HG03460 (cell line): Measurements from ENCODE around the gene TP53I11.

Experiments
- ATAC-seq: cut with Tn5 transposase; IDR thresholded peaks from one replicate; pipeline ENCODE4 v1.9.1; 2021; ENCODE audit not compliant: unreplicated experiment

TP53I11 gene, protein sequence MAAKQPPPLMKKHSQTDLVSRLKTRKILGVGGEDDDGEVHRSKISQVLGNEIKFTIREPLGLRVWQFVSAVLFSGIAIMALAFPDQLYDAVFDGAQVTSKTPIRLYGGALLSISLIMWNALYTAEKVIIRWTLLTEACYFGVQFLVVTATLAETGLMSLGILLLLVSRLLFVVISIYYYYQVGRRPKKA

DNA sequence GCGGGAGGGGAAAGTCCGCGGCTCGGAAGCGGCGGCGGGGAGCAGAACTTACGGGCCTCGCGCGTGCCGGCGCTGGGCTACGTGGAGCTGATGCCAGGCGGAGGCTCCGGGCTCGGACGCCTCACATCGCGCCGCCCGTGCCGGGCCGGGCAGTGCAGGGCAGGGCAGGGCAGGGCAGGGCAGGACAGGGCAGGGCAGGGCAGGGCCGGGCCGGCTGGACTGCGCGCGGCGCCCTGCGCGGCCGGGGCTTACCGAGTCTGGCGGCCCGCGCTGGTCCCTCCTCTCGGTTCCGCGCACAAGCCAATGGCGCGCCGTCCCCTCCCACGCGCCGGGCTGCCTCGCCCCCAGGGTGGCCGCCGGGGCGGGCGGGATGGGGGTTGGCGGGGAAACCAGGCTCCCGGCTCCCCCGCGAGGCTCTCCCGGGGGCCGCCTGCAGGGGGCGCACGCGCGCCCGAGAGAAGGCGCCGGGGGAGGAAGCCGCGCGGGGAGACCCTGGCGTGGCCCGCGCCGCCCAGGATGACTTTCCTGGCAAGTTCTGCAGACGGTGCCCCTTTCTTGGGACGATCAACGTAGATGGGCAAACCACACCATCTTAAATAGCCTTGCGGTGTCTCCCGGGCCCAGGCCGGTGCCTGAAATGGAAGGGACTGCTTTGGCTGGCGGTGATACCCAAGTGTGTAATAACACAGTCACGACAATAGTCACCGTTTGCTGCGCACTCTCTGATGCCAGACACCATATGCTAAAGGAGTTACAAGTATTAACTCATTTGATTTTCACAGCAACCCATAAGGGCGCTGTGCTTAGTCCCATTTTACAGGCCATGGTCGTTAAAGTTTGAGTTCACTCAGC is at the start of gene TP53I11:
TSS of gene TP53I11 (minus strand) at position 259 of the 852 bp plus-strand sequence. CDS start 12,548 bp downstream, outside the sequence.
- ATAC-seq = no peak

DNA sequence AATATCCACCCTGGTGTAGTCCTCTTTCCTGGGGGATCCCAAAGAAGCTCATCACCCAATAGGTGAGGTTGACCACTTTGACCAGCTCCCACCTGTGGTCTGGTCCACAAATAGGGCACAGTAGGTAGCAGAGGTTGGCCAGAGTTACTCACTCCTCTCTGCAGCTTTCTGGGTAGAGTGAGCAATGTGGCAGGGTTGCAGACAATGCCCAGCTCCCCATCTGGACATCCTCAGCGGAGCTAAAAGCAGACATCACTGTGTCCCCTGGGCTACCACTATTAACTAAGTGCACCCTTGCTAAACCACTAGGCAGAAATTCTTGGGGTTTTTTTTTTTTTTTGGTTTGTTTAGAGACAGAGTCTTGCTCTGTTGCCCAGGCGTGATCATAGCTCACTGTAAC is 48.4 kb upstream of the TP53I11 start:
- ATAC-seq = no peak

DNA sequence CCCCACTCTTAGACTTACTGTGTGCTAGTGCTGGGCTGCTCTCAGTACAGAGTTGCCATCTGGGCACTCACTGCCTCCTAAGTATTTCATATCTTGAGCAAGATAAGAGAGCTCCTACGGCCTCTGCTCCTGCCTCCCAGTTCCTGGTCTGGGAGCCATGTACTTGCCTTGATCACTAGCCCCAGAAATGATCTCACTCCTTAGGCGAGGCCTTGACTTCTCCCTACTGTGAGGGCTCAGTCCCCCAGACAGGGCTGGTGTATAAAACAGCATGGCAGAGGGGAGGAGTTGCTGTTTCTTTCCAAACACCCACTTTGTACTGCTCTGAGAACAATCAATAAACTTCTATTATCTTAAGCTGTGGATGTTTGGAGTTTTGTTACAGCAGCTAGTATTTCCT is 47.4 kb upstream of the TP53I11 start:
- ATAC-seq = no peak

DNA sequence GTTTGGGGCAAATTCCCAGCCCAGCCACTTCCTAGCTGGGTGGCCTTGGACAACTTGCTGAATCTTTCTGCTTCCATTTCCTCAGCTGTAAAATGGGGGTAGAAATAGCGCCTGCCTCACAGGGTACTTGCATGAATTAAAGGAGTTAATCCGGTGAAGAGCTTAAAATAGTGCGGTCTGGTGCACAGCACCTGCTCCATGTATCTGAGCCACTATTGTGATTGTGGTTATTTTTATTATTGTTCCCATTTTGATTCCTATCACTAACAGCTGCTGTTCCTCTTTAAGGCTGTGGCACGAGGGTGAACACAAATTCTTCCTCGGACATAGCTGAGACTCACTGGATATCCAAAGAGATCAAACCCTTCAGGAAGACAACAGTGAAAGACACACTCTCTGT is 46.9 kb upstream of the TP53I11 start:
- no peak for ATAC-seq

DNA sequence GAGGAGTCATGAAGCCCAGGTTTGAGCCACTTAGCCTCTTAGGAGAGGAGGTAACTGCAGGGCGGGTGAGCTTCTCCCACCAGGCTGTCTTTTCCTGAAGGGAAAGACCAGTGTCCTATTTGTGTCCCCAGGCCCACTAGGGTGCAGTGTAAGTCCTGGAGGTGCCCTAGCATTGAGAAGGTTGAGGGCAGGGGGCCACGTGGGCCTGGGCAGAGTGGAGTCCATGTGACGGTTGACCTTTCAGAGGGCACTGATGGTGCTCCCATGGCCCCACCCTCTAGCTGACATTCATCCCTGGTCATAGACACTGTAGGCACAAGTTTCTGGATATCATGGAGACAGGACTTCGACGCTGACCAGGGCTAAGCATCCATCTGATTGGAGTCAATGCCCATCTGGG is 44.1 kb upstream of the TP53I11 start:
- no peak for ATAC-seq

DNA sequence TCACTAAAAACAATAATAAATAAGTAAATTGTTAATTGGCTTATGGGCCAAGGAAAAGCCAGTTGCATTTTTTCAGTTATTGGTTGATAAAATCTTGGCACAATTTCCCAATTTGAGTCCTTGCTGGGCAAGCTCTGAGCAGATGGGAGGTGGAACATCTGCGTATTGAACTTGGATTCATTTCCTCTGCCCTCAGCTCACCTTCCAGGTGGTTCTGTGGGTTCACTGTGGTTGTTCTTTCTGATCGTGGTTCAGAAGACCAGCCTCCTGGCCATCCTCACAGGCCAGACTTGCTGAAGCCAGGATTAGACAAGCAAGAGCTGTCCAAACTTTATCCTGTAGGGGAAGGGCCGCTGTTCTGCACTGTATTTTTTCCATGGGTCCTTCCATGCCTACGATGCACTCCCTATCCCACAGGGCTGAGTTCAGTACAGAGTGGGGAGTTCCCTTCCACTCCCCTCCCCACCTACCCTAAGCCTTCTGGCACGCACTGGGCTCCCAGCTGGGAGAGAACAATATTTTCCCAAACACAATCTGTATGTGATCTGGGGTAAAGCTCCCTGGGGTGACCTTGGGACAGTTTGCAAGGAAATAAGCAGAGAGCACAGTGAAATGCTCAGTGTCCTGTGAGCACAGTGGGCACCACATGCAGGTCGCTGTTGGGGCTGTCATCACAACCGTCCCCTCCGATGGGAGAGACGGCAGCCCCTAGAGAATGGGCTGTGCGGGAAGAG is 43.5 kb upstream of the TP53I11 start:
- no peak for ATAC-seq

DNA sequence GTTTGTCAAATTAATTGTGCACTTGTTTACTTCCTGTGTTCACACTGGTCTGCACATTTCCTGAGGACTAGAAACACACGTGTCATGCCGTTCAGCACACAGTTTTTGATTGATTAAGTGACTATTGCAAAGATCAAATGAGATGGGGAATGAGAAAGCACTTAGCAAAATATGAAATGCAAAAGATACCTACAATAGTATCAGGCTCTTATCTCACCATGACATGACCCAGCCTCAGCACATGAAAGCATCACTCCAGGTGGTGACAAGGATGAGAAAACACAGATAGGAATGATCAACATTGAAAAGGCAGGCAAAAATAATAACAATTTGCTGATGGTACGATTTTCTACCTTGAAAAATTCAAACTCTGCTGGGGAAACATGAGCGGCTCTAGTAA is 42.1 kb upstream of the TP53I11 start:
- ATAC-seq = no peak

DNA sequence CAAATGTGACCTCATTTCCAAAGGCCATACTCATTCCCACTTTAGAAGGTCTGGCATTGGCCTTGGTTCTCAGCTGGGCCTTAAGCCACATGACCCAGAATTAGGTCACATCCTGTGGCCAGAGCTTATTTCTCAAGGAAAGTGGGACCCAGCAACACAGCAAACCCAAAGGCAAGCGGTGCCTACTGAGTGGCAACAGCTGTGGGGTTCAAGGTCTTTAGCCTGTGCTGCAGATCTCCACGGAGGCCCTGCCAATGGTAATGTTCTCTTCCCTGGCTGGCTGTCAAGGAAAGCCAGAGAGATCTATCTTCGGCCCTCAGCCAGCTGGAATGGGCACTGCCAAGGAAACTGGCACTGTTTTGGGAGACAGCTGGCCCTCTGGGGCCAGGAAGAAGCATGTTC is 41.5 kb upstream of the TP53I11 start:
- no peak for ATAC-seq

DNA sequence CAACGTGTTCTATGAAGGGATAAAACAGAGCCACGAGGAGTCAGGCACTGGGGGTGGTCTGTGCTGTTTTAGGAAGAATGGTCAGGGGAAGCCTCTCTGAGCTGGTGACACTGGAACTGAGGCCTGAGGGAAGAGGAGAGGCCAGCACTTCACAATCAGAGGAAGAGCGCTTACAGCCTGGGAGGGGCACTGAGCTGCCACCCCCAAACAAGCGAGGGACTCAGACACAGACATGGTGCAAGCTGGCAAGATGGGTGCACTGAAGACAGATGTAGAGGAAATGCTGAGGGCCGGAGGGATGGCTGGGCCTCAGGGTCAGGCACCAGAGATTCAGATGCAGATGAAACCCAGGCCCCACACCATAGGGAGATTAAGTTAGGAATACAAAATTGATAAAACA is 40.0 kb upstream of the TP53I11 start:
- ATAC-seq = no peak

DNA sequence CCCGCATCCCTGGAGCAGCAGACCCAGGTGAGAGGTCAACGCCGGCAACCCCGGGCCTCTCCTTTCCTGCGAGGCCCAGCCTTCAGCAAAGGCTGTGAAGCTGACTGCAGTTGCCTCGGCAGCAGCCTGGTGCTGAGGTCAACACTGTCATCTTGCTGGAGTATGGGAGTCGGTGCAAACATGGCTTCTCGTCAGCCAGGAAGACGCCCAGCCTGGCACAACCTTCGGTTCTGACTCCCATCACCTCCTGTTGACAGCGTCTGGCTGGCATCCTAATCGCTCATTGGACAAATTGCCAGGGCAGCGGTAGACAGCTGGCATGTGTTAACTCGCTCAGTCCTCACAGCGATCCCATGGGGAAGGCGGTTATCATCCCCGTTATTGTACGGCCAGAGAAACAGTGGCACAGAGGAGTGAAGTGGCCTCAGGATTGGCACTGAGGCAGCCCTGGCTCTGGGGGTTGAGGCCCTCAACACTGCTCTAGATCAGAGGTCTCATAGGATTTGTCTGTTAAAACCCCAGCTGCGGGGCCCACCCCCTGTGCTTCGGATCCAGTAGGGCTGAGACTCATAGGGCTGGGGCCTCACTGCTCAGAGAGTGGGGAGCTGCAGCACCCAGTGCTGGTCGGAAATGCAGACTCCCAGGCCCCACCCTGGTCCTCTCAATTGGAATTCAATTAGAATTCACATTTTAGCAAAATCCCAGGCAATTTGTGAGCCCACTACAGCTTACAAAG is 39.3 kb upstream of the TP53I11 start:
- ATAC-seq = no peak

DNA sequence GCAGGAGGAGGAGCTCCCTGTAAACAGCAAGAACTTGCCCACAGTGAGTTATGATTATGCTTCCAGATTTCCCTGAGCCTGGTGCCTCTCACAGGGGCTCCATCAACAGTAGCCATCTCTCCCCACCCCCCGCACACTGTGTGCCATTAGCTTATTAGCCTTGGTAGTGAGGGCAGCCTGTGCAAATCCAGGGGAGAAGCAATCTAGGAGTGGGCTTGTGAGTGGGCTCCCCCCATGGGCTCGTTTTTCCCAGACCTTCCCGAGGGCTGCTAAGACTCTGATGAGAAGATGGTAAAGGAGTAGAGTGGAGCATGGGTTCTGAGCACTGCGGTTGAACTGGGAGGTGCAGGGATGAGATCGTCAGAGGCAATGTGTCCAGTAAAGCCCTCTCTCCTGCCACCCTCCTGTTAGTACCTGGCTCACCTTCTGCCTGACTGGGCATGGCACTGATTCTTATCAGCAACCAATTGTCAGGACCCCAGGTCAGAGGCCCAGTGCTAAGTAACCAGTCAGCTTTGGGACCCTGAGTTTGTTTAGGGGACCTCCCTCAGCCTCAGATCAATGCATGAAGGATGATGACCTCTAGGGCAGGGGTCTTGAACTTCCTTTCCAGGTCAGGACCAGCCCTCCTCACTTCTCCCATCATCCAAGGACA is 38.4 kb upstream of the TP53I11 start:
- ATAC-seq = no peak

DNA sequence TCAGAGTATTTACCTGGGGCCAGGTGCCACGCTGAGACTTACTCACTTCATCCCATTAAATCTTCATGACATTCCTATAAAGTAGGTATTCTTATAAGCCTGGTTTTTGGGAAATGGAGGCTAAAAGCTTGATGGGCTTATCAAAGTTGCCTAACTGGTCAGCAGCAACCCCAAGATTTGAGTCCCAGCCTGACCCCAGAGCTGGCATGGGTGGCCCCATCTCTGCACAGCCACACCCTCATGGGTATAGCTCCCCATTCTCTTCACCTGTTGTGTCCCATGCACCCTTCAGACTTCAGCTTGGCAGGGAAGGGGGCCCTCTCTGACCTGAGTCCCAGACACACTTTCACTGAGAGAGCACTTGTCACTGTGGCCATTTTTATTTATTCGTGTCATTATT is 37.4 kb upstream of the TP53I11 start:
- no peak for ATAC-seq

DNA sequence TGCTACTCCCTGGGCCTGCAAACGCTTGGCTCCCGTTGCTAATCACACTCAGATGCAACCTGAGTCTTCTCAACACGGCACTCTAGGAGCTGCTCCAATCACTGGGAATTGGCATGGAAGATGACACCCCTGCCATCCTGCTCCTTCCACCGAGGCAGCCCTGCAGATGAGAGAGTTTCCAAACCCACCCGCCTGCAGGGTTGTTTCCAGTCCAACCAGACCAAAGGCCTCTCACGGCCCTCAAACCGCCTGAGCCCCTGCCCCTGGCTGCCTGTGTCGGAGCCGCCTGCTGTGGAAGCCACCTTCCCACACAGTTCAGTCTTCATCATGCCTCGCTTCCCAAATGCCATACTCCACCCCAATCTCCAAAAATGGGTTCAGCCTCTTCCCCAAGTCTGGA is 36.8 kb upstream of the TP53I11 start:
- no peak for ATAC-seq

DNA sequence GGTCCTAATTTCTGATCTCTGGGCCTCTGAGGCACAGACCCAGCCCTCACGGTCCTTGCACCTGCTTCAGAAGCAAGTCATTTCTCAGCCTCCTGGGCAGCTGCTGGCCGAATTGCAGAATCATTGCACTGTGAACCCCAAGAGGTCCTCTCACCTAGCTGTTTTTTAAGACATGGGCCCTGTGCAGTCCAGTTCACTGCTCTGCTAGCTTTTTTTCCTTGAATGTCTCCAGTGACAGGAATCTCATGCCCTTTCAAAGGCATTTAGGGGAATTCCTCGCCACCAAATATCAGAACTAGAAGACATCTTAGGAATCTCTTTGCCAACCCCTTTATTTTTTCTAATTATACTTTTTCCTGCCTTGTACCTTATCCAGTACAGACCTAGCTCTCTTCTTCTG is 35.6 kb upstream of the TP53I11 start:
- ATAC-seq = no peak

DNA sequence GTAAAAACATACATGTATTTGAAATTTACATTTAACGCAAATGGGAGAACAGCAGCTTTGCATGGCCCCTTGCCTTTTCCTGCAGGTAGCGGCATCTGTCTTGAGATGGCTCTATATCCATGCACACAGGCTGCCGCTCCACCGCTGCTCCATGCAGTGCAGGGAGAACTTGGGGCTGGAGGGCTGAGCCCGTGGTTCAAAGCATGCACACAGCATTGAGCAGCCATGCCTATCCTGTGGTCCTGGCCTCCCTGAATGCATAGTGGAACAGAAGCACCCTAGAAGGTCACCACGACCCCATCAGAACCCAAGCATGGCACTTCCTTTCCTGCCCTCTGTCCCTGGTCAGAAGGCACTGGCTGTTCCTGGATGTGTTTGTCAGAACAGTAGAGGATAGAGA is 35.0 kb upstream of the TP53I11 start:
- ATAC-seq = no peak

DNA sequence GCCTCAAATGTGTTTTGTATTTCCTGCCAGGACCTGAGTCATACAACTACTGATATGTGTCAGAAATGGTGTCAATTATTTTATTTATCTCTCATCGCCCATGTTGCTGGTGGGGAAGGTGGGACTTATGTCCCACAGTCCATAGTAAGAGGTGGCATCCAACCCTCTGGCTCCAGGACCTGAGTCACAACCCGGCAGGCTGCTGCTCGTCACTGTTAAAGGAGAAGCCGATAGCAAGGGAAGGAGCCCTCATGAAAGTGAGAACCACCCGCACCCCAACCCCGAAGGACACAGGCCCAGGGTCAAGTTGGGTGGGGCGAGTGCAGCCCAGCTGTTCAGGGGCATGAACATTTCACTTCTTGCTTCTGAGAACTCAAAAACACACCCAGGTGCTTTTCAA is 33.1 kb upstream of the TP53I11 start:
- no peak for ATAC-seq

DNA sequence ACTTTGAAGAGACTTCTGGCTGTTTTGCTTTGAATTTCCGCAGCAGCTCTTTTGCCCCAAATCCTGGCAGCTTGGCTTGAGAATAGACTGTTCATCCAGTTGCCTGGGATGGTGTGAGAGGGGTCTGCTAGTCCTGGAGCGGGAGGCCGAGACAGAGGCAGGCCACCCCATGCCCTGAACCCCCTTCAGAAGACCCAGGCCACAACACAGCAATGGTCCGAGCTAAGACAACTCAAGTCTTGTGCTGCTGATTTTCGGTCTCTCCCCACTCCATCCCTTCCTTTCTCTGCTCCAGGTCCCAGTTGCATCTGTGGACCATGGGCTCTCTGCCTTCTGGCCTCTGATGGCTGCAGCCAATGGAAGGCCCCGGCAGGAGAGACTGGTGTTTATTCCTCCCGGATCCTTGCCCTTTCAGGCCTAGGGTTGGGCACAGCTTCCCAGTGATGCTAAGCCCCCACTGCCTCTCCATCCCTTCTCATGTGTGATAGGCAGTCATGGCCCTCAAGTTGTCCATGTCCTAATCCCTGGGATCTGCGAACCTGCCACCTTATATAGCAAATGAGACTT is 31.9 kb upstream of the TP53I11 start:
- no peak for ATAC-seq

DNA sequence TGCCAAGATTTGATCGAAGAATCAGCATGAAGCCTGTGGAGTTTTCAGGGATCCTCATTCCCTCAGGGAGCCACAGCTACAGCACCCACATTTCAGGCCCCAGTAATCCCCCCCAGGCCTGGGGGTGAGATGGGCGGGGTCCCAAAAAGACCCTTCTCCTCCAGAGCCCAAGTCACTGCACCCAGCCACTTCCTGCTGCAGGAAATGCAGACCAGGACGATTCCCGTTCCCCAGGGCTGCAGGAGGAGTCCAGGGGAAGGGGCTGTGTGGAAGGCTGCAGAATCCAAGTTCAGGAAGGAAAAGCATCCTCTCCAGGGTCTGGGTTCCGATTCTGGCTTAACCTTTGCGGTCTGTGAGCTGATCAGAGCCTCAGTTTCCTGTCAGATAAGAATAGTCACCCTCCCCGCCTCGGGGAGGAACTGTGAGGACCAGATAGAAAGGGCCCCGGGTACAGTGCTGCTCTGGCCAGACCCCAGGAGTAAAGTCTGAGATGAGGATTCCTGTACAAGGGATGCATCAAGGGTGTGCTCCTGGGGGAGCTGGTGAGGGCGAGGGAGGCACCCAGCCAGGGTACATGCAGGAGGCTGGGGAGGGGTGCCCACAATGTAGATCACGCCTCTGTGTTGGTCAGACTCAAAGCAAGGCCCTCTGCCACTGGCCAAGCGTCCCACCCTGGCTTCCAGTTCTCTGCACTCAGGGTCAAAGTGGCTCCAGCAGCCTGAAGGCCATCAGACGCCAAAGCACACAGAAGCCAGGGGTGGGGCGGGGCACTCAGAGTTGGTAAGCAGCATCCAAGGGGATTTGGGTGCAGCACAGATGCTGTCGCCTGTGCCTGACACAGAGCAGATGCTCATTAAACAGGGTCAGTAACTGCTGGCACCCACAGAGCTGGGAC is 30.1 kb upstream of the TP53I11 start:
- no peak for ATAC-seq
